Putamen (tissue), 1 donor: Measurements from ENCODE around the gene DIAPH3.
"Not testable (repeated sequence)": the region's sequence is repeated elsewhere in the genome, so short reads cannot be mapped to it uniquely, and the experiment has no call there.

Experiments
- DNase-seq: peaks from one replicate; pipeline ENCODE4 v3.0.0-alpha.2; 2016; ENCODE audit warnings: low spot score

Gene DIAPH3

GRCh38 chr13:60163478-60164233 lies at the start of gene DIAPH3:
TSS of gene DIAPH3 (minus strand) at chr13:60163928. CDS start at chr13:60163766, 162 bp downstream.
- peak; percentile 93 for DNase-seq

- DNase-seq, result no peak
These were observed 49.6 kb upstream of the DIAPH3 start for GRCh38 chr13:60213236-60213744.

- no peak for DNase-seq
These were observed 47.8 kb upstream of the DIAPH3 start for GRCh38 chr13:60211548-60211947.

- DNase-seq, result no peak
These were observed 47.0 kb upstream of the DIAPH3 start for GRCh38 chr13:60210510-60211330.

GRCh38 chr13:60205499-60205898 lies 41.8 kb upstream of the DIAPH3 start:
- not testable (repeated sequence) for DNase-seq

- DNase-seq, result no peak
These were observed 37.6 kb upstream of the DIAPH3 start for GRCh38 chr13:60201286-60201685.

GRCh38 chr13:60195893-60196292 lies 32.2 kb upstream of the DIAPH3 start:
- not testable (repeated sequence) for DNase-seq

- DNase-seq, result no peak
These were observed 19.2 kb upstream of the DIAPH3 start for GRCh38 chr13:60182907-60183306.

- DNase-seq, result no peak
These were observed 14.6 kb upstream of the DIAPH3 start for GRCh38 chr13:60178327-60178726.

GRCh38 chr13:60175571-60175970 lies 11.8 kb upstream of the DIAPH3 start:
- DNase-seq, result no peak

GRCh38 chr13:60174113-60174512 lies 10.4 kb upstream of the DIAPH3 start:
- no peak for DNase-seq

GRCh38 chr13:60172111-60172510 lies 8.4 kb upstream of the DIAPH3 start:
- no peak for DNase-seq

- DNase-seq, result no peak
These were observed 6.7 kb upstream of the DIAPH3 start for GRCh38 chr13:60170414-60170813.

- no peak for DNase-seq
These were observed 5.7 kb upstream of the DIAPH3 start for GRCh38 chr13:60169239-60170031.

GRCh38 chr13:60167121-60167520 lies 3.4 kb upstream of the DIAPH3 start:
- no peak for DNase-seq

- DNase-seq, result peak; percentile 3
These were observed 1.8 kb upstream of the DIAPH3 start for GRCh38 chr13:60165391-60166099.

GRCh38 chr13:60164234-60164889 lies 634 bp upstream of the DIAPH3 start:
- no peak for DNase-seq

GRCh38 chr13:60162096-60162495 lies 1.6 kb downstream of the DIAPH3 start:
- no peak for DNase-seq

- no peak for DNase-seq
These were observed 5.4 kb downstream of the DIAPH3 start for GRCh38 chr13:60158321-60158801.

- no peak for DNase-seq
These were observed 7.8 kb downstream of the DIAPH3 start for GRCh38 chr13:60155978-60156377.

- no peak for DNase-seq
These were observed 10.8 kb downstream of the DIAPH3 start for GRCh38 chr13:60152904-60153303.
